GM12872 (cell line): ENCODE data around the gene SIRT2.

Experiments
- TF ChIP-seq, protein P1 (sequence below): IDR thresholded peaks from 3 replicates; pipeline ENCODE4 v1.5.1; 2011; ENCODE audit warnings: low read depth, mild to moderate bottlenecking, low read length, moderate library complexity; ENCODE audit not compliant: insufficient read depth

Gene SIRT2

DNA sequence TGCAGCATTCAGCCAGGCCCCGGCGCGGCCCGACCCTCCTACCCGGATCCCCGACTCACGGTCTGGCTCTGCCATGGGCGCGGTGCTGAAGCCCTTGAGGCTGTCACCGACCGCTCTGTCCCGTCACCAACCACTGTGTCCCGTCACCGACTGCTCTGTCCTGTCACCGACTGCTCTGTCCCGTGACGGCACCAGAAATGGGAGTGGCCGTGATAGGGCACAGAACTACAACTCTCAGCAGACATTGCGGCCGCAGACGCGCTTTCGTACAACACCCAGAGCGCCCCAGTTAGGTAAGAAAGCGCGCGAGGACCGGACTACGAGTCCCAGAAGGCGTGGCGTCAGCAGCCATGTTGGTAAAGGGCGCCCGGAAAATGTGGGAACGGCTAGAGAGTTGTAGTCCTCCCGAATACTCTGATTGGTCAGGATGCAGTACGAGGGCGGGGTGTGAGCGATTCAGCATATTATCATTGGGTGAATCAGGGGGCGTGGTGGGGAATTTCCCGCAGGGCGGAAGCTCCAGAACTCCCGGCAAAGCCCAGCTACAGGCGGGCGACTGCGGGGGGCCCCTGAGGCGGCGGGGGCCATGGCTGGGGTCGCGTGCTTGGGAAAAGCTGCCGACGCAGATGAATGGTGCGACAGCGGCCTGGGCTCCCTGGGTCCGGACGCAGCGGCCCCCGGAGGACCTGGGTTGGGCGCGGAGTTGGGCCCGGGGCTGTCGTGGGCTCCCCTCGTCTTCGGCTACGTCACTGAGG lies at the start of gene SIRT2, which contains the start of gene NFKBIB:
TSS of gene SIRT2 (minus strand) at position 172 of the 755 bp plus-strand sequence. CDS start at position 75, 97 bp downstream.
TSS of gene NFKBIB (plus strand) at position 523 of the 755 bp plus-strand sequence. CDS start at position 587, 64 bp downstream.
- TF ChIP-seq, protein P1, sequence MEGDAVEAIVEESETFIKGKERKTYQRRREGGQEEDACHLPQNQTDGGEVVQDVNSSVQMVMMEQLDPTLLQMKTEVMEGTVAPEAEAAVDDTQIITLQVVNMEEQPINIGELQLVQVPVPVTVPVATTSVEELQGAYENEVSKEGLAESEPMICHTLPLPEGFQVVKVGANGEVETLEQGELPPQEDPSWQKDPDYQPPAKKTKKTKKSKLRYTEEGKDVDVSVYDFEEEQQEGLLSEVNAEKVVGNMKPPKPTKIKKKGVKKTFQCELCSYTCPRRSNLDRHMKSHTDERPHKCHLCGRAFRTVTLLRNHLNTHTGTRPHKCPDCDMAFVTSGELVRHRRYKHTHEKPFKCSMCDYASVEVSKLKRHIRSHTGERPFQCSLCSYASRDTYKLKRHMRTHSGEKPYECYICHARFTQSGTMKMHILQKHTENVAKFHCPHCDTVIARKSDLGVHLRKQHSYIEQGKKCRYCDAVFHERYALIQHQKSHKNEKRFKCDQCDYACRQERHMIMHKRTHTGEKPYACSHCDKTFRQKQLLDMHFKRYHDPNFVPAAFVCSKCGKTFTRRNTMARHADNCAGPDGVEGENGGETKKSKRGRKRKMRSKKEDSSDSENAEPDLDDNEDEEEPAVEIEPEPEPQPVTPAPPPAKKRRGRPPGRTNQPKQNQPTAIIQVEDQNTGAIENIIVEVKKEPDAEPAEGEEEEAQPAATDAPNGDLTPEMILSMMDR, result no peak

DNA sequence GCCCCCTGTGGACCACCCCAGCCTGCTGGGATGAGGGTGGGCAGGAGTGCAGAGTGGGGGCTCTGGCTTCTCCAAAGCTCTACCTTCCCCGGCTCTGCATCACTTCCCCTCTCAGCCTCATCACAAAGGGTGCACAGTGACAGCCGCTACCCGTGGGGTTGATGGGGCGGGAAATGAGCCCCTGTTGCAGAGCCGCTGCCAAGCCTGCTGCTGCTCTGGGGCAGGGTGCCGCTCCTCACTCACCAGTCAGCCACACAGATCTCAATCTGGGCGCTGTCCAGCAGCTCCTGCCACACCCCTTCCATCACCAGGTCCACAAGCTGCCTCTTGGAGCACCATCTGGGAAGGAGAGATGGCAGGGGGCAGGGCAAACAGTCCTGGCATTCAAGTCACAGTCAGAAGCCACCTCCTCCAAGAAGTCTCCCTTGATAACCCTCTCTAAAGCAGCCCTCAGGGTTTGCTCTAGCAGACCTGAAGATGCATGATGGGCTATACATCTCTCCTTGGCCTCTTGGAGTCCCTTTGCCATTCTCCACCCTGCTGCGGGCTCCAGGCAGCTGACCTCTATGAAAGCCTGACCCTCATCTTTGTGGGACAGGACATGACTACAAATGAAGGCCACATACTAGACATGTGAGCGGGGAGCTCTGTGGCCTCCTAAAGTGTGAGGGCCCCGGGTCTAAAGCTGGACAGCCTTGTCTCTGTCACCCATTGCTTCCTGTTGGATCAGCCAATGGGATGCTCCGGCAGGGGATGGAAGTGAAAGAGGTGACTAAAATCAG lies 47.0 kb upstream of the SIRT2 start:
- TF ChIP-seq, protein P1, result no peak

- TF ChIP-seq, protein P1, result no peak
These were observed 46.3 kb upstream of the SIRT2 start for GRCh38 chr19:38945562-38946228.

GRCh38 chr19:38944981-38945506 lies 45.6 kb upstream of the SIRT2 start:
- TF ChIP-seq, protein P1, result no peak

GRCh38 chr19:38942471-38943181 lies 43.2 kb upstream of the SIRT2 start:
- TF ChIP-seq, protein P1, result no peak

GRCh38 chr19:38941979-38942378 lies 42.6 kb upstream of the SIRT2 start:
- TF ChIP-seq, protein P1, result no peak
